ENCODE results near the gene RXRA.

The RXRA gene

DNA sequence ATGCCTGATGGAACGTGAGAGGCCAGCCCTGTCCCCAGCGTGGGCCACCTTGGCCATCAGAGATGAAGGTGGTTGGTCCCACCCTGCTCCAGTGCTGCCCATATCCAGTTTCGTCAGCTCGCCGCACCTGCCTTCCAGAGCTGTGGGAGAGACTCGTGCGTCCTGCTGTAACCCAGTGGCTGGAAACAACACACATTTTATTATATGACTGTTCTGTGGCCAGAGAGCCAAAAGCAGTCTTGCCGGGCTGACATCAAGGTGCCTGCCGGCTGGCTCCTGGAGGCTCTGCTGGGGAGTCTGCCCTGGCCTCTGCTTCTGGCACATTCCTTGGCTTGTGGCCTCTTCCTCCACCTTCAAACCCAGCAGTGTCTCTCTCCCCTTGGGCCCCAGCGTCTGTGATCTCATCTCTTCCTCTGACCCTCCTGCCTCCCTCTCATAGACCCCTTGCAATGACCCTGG lies 94.7 kb downstream of the RXRA start:
- DNase-seq = no peak

DNA sequence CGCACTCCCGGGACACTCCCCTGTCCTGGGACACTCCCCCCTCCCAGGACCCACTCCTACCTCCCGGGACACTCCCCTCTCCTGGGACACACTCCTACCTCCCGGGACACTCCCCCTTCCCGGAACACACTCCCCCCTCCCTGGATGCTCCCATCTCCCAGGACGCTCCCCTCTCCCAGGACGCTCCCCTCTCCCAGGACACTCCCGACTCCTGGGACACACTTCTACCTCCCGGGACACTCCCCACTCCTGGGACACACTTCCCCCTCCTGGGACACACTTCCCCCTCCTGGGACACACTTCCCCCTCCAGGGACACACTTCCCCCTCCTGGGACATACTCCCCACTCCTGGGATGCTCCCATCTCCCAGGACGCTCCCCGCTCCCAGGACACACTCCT lies 95.6 kb downstream of the RXRA start:
- no peak for DNase-seq

DNA sequence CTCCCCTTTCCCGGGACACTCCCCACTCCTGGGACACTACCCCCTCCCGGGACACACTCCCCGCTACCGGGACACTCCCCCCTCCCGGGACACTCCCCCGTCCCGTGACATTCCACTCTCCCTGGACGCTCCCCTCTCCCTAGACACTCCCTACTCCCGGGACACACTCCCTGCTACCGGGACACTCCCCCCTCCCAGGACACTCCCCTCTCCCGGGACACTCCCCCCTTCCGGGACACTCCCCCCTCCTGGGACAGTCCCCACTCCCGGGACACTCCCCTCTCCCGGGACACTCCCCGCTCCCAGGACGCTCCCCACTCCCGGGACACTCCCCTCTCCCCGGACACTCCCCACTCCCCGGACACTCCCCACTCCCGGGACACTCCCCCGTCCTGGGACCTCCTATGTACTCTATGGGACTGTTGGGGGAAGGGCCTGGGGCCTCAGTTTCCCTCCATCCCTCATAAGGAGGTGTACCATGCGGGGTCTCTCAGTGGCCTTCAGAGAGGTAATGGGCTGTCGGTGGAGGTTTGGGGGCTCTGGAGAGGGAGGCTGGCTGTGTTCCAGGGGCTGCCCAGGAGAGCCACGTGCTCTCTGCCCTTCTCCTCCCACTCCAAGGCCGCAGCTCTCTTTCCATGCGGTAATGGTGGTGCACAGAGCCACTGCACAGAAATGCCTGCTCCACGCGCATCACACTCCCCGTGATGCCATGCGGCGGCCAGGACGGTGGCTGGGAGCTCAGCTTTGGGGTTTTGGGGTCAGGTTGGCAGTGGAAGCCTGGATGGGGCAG lies 96.2 kb downstream of the RXRA start:
- no peak for DNase-seq

DNA sequence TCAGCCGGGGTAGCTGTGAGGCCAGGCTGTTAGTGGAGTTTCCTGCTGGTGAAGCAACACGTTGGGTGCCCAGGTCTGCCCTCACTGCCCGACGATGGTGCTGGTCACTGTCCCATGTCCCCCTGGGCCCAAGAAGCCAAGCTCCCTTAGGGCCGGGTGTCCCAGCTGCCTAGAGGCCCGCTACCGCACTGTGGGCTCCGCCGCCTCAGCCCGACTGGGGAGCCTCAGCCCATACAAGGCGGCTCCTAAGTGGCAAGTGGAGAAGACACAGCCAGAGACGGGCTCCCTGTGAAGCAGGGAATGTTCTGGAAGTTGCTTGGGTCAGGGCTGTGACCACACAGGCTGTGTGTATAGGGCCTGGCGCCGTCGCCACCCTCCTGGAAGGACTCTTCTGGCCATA lies 96.9 kb downstream of the RXRA start:
- no peak for DNase-seq

DNA sequence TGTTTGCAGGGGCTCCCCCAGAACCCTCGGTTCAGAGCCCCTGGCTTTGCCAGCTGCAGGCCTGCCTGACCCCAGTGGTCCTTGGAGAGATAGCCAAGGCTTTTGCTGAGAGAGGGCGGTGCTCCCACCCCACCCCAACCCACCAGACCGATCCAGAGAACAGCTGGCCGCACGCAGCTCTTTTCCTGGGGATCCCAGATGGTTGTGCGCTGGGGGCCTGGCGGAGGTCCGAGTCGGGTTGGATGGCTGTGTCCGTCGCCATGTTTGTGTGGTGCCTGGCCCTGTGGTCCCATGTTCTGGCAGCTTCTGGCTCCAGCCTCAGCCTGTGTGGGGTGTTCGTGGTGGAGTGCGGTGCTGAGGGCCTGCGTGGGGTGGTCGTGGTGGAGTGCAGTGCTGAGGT lies 97.5 kb downstream of the RXRA start:
- no peak for DNase-seq

DNA sequence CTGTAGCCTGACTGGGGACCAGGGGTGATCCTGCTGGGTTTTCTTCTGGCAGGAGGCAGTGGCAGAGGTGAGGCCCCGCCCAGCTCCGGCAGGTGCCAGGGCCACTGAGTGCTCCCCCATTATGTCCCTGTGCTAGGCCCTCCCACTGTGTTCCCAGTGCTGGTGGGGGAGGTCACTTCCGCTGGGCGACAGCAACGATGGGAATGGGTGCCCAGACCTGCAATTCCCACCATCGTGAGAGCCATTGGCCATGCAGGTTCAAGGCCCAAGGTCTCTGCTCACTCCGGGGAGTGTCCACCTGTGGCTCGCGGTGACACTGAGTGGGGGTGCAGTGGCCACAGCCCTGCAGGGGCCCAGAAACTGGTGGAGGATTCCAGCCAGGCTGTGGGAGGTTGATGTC lies 98.6 kb downstream of the RXRA start:
- DNase-seq = no peak

DNA sequence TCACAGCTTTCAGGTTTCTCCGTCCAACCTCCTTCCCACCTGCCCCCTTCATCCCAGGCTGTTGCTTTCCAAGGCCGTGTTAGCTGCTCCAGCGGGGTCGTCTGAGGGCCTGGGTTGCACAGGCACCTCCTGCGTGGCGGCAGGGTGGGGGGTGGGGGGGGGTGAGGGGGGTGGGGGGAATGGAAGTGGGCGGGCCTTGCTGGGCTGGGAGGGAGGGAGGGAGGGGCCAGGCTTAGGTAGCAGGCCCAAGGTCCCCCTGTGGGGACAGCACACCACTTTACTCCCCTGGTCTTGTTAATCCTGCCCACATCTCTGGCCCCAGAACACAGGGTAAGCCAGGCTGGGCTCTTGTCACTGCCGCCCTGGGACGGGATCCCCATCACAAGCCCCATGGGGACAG lies 99.1 kb downstream of the RXRA start:
- DNase-seq = no peak

DNA sequence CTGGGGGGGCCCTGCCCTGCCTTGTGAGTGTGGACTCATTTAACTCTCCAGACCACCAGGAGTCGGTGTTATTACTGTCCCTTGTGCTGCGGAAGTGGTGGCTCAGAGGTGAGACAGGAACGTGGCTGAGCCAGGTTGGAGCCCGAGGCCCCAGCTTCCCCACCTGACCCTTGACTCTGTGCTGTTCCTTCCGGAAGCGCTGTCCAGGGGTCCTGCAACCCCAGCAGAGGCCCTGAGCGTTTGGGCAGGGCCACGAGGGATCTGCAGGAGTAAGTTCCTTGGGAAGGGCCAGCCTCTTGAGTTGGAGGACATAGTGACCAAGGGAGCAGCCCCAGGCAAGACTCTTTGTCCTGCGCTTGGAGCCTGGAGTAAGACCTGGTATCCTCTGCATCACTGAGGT lies 99.6 kb downstream of the RXRA start:
- no peak for DNase-seq

DNA sequence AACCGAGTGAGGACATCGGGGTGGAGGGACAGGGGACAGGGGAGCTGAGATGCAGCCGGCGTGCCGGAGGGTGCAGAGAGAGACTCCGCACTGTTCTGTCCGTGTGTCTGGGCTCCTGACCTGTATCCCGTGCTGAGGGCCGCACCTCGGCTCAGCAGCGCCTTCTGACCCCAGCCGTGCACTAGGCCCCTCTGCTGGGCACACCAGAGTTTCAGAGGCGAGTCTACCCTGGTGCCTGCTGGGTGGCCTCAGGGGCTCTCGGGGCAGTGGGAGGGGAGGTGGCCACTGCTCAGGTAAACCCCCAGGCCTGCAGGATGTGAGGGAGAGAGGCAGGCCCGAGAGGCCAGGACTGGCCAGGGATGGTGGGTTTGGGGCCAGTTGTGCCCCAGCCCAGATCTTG lies 100.2 kb downstream of the RXRA start:
- no peak for DNase-seq

DNA sequence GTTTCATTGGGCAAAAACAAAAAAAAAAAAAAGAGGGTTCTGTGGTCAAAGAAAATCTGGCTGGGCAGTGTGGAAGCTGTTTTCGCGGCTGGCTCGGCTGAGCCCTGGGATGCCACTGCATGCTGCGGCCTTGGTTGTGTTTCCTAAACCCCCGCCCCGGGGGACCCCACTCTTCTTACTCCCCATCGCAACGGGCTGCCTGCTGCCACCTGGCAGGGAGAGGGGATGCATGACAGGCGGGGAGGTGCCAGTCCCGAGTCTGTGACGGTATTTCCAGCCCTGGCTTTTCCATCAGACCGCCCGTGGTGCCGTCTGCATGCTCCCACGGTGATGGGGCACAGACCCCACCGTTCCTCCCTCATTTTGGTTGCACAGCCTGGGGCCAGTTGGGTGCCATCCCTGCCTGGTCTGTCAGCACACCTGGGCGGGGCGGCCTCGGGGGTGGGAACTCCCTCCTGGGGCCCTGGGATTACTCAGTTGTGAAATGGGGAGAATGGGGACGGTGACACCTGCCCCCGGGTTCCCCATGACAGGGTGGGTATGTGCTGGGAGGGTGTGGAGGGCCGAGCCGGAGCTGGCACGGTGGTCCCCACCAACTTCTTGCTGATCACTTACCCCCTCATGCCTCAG lies 101.0 kb downstream of the RXRA start:
- no peak for DNase-seq

DNA sequence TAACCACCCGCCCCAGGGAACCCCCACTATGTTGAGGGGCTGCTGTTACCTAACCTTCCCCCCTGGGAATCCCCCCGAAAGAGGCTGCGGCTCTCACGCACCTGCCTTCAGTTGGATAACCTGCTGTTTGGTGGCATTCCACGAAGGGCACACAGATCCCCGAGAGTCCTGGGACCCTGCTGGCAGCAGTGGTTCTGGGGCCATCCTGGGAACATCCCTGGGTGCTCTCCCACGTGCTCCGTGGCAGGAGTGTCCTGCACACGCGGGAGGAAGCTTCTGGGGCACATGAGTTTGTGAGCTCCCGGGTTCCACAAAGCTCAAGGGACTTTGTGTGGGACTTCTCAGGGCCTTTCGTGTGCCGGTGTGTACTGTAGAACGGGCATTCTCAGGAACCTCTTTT lies 102.3 kb downstream of the RXRA start:
- DNase-seq = no peak

DNA sequence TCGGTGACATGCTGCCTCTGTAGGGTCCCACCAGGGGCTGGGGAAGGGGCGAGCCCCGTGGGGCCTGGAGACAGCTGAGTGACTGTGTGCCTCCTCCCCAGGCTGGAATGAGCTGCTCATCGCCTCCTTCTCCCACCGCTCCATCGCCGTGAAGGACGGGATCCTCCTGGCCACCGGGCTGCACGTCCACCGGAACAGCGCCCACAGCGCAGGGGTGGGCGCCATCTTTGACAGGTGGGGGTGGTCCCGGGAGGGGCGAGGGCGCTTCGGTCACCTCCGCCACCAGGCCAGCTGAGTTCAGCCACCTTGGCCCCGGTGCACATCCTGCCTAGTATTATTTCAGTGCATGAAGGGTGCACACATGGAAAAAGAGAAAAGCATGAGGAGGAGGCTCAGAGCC lies 102.8 kb downstream of the RXRA start:
- no peak for DNase-seq

DNA sequence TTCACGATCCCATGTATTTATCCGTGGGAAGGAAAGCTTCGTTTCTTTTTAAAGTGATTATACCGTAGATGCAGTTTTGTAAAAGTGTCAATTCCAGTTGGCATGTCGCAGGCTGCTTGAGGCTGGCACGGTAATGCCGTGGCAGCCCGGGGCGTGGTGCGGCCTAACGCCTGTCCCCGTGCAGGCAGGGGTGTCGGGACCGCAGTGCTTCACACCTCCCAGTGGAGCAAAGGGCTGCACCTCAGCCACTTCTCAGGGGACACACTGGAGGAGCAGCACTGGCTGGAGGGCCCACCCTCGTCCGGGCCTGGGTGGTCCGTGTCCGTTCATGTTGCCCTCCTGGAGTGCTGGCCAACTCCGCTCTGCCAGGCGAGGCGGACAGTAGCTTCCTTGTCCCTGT lies 103.2 kb downstream of the RXRA start:
- no peak for DNase-seq

DNA sequence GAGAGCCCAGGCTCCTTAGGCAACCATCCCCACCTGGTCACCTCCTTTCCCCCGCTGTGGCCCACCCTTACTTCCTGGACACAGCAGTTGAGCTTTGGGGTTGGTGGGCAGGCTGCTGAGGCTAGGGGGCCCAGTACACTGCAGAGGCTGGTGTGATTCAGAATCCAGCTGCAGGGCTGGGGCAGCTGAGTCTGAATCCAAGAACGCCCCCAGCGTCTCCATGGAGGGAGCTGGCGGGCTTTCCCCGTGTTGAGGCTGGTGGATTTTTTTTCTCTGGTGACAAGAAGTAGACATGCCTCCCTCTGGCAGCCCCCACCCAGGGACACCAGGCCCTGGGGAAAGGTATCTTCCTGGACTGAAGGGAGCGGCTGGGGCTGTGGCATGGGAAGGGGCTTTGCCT lies 104.8 kb downstream of the RXRA start:
- no peak for DNase-seq

DNA sequence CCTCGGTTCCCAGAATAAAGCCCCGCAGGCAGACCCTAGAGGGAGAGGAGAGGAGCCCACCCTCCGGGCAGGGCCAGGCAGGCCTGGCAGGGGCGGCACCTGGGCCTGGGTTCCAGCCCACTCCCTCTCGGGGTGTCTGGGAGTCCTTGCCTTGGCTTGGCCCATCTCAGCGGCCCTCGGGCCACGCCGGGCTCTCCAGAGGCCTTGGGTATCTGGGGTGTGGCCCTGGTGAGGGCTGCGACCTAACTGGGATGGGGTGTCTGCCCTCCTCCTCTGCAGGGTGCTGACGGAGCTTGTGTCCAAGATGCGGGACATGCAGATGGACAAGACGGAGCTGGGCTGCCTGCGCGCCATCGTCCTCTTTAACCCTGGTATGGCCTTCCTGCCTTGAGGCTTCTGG lies 105.4 kb downstream of the RXRA start:
- DNase-seq = no peak

DNA sequence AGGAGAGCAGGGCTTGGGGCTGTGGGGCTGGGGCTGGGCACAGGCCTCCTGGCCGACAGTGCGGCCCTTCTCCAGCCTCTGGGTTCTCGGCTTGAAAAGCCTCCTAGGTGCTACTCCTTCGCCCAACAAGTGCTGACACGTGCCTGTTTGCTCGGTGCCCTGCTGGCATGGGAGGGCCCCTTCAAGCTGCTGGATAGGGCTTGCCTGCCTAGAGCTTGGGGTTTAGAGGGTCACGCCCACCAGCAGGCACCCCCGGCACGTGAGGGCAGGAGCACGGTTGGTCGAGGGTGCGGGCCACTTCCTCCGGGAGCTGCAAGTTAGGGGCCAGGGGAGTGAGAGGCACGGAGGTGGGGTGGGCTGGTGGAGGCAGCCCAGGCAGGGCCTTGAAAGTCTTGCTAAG lies 106.2 kb downstream of the RXRA start:
- DNase-seq = no peak

DNA sequence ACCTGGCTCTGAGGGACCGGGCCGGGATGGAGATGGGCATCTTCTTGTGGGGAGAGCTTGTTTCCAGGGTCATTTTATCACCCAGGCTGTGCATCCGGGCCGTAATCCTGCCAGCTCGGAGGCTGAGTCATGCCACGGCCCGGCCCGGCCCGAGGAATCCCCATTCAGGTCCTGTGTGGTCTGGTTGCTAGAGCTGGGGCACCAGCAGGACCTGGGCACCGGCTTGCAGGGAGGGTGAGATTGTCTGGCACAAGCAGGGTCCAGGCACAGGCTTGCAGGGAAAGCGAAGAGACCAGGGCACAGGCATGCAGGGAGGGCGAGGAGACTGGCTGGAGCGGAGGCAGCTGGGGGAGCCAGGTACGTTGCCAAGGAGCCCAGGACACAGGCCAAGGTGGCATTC lies 106.8 kb downstream of the RXRA start:
- DNase-seq = no peak

DNA sequence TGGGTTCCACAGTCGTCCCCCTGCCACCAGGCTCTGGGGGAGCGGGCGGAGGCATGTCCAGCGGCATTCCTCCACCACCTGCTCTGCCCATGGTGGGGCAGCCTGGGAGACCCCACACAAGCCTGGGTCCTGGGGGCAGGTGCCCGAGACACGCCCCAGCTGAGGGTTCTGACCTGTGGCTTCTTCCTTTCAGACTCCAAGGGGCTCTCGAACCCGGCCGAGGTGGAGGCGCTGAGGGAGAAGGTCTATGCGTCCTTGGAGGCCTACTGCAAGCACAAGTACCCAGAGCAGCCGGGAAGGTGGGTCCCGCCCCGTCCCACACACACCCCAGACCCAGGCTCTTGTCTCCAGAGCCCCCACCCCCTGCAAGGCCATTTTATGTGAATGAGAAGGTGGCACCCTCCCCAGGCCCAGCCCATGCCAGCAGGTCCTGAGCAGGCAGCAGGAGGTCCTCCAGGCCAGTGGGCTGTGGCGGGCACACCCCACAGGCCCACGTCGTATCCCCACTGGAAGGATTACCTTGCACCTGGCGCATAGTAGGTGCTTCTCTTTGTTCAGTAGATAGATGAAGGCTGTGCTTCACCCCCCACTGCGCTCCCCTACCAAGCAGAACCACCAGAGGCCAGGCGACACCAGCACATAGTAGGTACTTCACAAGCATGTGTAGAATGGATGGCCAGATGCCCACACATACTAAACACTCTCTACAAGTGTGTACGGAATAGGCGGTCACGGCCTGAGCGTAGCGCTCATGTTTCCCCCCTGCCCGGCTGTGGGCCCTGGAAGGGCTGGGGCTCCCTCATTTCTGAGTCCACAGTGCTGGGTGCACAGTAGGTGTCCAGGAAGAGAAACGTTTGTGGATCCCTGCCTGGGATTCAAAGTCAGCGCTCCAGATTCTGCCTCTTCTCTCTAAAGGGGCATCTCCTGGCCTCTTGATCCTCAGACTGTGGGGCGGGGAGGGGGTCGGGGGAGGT lies 107.9 kb downstream of the RXRA start:
- DNase-seq = no peak

DNA sequence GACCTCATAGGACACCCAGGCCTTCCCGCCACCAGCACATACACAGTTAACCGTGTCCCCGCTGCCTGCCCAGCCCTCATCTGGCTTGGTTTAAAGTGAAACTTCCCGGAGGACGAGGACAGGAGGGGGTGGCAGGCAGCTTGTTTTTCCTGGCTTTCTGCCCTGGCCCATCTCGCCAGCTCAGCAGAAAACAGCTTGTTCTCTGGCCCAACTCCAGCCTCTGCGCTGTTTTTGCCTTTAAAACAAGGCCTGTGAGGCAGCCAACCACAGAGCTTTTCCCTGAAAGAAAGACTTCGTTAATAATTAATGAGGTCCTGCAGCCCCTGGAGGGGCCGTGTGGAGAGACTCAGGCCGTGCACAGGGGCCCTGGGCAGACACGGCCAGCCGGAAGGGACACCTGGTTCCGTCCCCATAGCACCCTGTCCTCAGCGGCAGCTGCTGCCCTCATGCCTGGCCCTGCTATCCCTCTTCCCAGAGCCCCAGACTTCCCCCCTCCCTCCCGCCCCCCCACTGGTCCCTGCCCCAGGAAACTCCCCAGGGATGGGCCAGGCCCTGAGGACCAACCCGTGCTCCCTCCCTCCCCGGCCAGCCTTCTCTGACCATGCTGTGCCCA lies 108.7 kb downstream of the RXRA start:
- no peak for DNase-seq

DNA sequence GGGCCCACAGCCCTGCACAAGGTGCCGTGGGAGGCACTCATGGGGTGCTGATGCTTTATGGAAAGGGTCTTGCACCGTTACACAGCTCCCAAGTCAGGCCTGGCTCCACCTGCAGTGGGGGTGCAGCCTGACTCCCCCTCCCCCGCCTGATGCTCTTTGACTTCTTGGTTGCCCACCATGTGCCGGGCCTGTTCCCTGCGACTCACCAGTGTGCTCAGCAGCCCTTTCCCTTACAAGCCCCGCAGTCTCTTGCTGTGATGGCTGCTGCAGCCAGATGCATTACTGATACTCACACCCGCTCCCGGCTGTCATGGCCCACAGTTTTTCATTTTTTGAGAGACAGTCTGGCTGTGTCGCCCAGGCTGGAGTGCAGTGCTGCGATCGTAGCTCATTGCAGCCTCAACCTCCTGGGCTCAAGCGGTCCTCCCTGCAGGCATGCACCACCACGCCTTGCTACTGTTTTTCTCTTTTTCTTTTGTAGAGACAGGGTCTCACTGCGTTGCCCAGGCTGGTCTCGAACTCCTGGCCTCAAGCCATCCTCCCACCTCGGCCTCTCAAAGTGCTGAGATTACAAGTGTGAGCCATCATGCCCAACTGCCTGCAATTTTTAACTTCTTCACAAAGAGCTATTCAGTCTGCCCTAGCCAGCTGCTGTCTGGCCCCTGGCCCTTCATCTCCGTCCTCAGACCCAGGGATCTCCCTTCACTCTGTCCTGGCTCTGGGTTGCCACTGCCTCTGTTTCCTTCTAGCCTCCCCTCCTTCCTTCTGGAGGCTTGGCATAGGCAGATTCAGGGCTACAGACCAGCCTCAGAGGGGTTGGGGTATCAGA lies 109.5 kb downstream of the RXRA start:
- no peak for DNase-seq

DNA sequence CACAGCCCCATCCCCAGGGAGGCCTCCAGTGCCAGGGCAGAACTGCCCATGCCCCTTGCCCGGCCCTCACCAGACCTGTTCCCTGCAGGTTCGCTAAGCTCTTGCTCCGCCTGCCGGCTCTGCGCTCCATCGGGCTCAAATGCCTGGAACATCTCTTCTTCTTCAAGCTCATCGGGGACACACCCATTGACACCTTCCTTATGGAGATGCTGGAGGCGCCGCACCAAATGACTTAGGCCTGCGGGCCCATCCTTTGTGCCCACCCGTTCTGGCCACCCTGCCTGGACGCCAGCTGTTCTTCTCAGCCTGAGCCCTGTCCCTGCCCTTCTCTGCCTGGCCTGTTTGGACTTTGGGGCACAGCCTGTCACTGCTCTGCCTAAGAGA lies 110.1 kb downstream of the RXRA start:
- DNase-seq = no peak

DNA sequence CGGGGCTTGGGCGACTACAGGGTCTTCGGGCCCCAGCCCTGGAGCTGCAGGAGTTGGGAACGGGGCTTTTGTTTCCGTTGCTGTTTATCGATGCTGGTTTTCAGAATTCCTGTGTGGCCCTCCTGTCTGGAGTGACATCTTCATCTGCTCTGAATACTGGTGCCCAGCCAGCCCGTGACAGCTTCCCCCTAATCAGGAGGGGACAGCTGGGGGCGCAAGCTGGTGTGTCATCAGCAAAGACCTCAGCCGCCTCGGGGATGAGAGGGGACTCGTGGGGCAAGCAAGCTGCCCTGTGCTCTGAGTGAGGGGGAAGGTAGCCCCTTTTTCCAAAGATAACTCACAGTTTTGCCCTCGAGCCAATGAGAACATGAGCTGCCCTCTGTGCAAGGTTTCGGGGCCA lies 110.7 kb downstream of the RXRA start:
- no peak for DNase-seq
